PC-3 (cell line): Measurements from ENCODE around the gene GSK3B. TPM values are rescaled to one million over a fixed set of nuclear protein-coding genes. Genes with fewer than 3 reads are reported as not detected.
"Not testable (repeated sequence)": the region's sequence is repeated elsewhere in the genome, so short reads cannot be mapped to it uniquely, and the experiment has no call there.

Experiments
- ATAC-seq: fragments of 200-7000 bp; cut with Tn5 transposase; 2 replicates; pipeline ENCODE4 v1.9.1; 2020; ENCODE audit warnings: mild to moderate bottlenecking, moderate library complexity
- BruUV-seq: library from RNA; stranded (reverse); fragments of 400-500 nt; replicated peaks from 2 replicates; lab custom pipeline; 2021; lab: Mats Ljungman, UMichigan
- CTCF ChIA-PET: fragments of 300-600 bp; sonication (Branson Sonifier 250); formaldehyde crosslinking; loops from one replicate; lab custom pipeline; 2022; ENCODE audit warnings: antibody characterized with exemption; lab: Charles Lee
- POLR2A ChIA-PET: fragments of 300-600 bp; sonication (Branson Sonifier 250); formaldehyde crosslinking; loops from one replicate; lab custom pipeline; 2022; ENCODE audit warnings: antibody characterized with exemption; ENCODE audit not compliant: unreplicated experiment; lab: Charles Lee
- DNase-seq: peaks from one replicate; pipeline ENCODE4 v3.0.0-alpha.2; 2015
- H2AFZ ChIP-seq: fragments of 300-600 bp; sonication (generic); 2 replicates; pipeline ENCODE4 v1.6.0; 2016; ENCODE audit warnings: antibody characterized with exemption, low read length
- H3F3A ChIP-seq: fragments of 300-600 bp; sonication (generic); one replicate; pipeline ENCODE4 v1.6.0; 2017; ENCODE audit warnings: antibody characterized with exemption, low read length, control low read depth, mild to moderate bottlenecking; ENCODE audit not compliant: unreplicated experiment
- H3K27ac ChIP-seq: fragments of 300-600 bp; sonication (generic); 2 replicates; pipeline ENCODE4 v1.5.1; 2016; ENCODE audit warnings: mild to moderate bottlenecking, low read length
- H3K27me3 ChIP-seq: fragments of 300-600 bp; sonication (generic); 2 replicates; pipeline ENCODE4 v1.6.1; 2016; ENCODE audit warnings: low read length, mixed read lengths
- H3K36me3 ChIP-seq: fragments of 300-600 bp; sonication (generic); 2 replicates; pipeline ENCODE4 v1.6.1; 2016; ENCODE audit warnings: low read depth, mixed run types, low read length, mixed read lengths
- H3K4me1 ChIP-seq: fragments of 300-600 bp; sonication (generic); 2 replicates; pipeline ENCODE4 v1.5.1; 2016; ENCODE audit warnings: low read length; ENCODE audit not compliant: insufficient read depth
- H3K4me2 ChIP-seq: fragments of 300-600 bp; sonication (generic); 2 replicates; pipeline ENCODE4 v1.6.0; 2016; ENCODE audit warnings: low read length
- H3K4me3 ChIP-seq: fragments of 300-600 bp; sonication (generic); 2 replicates; pipeline ENCODE4 v1.5.1; 2016; ENCODE audit warnings: mild to moderate bottlenecking, low read length, mixed read lengths
- H3K79me2 ChIP-seq: fragments of 300-600 bp; sonication (generic); 2 replicates; pipeline ENCODE4 v1.6.1; 2017; ENCODE audit warnings: low read length, mixed read lengths
- H3K9ac ChIP-seq: fragments of 300-600 bp; sonication (generic); 2 replicates; pipeline ENCODE4 v1.6.0; 2016; ENCODE audit warnings: mild to moderate bottlenecking, low read length
- H3K9me2 ChIP-seq: fragments of 300-600 bp; sonication (generic); replicated peaks from 2 replicates; pipeline ENCODE4 v1.6.1; 2016; ENCODE audit warnings: mixed run types, low read length, mixed read lengths
- H3K9me3 ChIP-seq: fragments of 300-600 bp; sonication (generic); 2 replicates; pipeline ENCODE4 v1.6.1; 2016; ENCODE audit warnings: low read length, mixed read lengths
- H4K20me1 ChIP-seq: fragments of 300-600 bp; sonication (generic); 2 replicates; pipeline ENCODE4 v1.6.1; 2016; ENCODE audit warnings: low read length, mixed read lengths
- EZH2 ChIP-seq: fragments of 300-600 bp; sonication (generic); IDR thresholded peaks from one replicate; pipeline ENCODE4 v1.6.1; 2017; ENCODE audit warnings: antibody characterized with exemption, mild to moderate bottlenecking, low read length; ENCODE audit not compliant: unreplicated experiment
- EZH2phosphoT487 ChIP-seq: fragments of 300-600 bp; sonication (generic); IDR thresholded peaks from 2 replicates; pipeline ENCODE4 v1.6.1; 2018; ENCODE audit warnings: mild to moderate bottlenecking, antibody characterized with exemption, low read length, borderline replicate concordance
- intact Hi-C: fragments of 100-400 bp; cut with micrococcal nuclease; formaldehyde crosslinking; loops from 2 replicates; pipeline ENCODE4 v1.9.0; 2023
- total RNA-seq: library from RNA; depleted of rRNA; stranded (reverse); fragments of >200 nt; gene quantifications from 2 replicates; pipeline ENCODE4 v1.2.3, GENCODE V29; 2014
- TF ChIP-seq, protein P1 (sequence below): fragments of 300-600 bp; sonication (generic); conservative IDR thresholded peaks from 2 replicates; pipeline ENCODE4 v1.5.1; 2017; ENCODE audit warnings: antibody characterized with exemption, low read depth, mild to moderate bottlenecking, low read length

Gene GSK3B
- total RNA-seq, 1 experiment from 2014 or later, result 55.8 TPM

DNA sequence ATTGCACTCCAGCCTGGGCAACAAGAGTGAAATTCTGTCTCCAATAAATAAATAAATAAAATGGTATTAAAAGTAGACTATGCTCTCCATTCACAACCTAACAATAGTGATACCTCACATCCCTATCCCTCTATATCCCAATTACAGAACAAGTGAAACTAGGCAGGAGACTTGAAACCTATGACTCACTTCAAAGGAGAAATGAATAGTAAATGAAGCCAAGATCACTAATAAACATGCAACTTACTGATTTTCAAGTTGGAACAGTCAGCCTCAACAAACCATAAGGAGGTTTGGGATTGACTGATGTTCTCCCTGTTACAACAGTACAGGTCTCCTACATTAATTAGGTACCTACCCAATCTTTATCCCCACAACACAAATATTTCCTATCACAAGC lies 103.4 kb downstream of the GSK3B start:
- no TSS peak for BruUV-seq
- Histone ChIP-seq H3K9me2 (no peaks in the 10 kb centered on the region), H3K4me2 (no peak overlapping the region), H2AFZ (no peak overlapping the region), H3K79me2 (peaks cover 86% of the 10 kb centered on the region), H3F3A (no peaks in the 10 kb centered on the region), H3K4me1 (peaks cover 4% of the 10 kb centered on the region; the same call in 1 of the 2 replicates), H3K9me3 (no peaks in the 10 kb centered on the region), H3K4me3 (no peak overlapping the region), H3K27me3 (no peaks in the 10 kb centered on the region), H3K36me3 (no peaks in the 10 kb centered on the region; the same call in 1 of the 2 replicates), H3K27ac (no peak overlapping the region), H3K9ac (no peak overlapping the region), H4K20me1 (peaks cover 18% of the 10 kb centered on the region; the same call in 1 of the 2 replicates)
- ChIA-PET POLR2A (no interaction called here), CTCF (no interaction called here)
- DNase-seq (peak; percentile 37), ATAC-seq (peak; percentile 57)
- TF ChIP-seq, protein P1, sequence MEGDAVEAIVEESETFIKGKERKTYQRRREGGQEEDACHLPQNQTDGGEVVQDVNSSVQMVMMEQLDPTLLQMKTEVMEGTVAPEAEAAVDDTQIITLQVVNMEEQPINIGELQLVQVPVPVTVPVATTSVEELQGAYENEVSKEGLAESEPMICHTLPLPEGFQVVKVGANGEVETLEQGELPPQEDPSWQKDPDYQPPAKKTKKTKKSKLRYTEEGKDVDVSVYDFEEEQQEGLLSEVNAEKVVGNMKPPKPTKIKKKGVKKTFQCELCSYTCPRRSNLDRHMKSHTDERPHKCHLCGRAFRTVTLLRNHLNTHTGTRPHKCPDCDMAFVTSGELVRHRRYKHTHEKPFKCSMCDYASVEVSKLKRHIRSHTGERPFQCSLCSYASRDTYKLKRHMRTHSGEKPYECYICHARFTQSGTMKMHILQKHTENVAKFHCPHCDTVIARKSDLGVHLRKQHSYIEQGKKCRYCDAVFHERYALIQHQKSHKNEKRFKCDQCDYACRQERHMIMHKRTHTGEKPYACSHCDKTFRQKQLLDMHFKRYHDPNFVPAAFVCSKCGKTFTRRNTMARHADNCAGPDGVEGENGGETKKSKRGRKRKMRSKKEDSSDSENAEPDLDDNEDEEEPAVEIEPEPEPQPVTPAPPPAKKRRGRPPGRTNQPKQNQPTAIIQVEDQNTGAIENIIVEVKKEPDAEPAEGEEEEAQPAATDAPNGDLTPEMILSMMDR, result no peak
- TF ChIP-seq EZH2, result no peak
- intact Hi-C loops, result no loop called here

DNA sequence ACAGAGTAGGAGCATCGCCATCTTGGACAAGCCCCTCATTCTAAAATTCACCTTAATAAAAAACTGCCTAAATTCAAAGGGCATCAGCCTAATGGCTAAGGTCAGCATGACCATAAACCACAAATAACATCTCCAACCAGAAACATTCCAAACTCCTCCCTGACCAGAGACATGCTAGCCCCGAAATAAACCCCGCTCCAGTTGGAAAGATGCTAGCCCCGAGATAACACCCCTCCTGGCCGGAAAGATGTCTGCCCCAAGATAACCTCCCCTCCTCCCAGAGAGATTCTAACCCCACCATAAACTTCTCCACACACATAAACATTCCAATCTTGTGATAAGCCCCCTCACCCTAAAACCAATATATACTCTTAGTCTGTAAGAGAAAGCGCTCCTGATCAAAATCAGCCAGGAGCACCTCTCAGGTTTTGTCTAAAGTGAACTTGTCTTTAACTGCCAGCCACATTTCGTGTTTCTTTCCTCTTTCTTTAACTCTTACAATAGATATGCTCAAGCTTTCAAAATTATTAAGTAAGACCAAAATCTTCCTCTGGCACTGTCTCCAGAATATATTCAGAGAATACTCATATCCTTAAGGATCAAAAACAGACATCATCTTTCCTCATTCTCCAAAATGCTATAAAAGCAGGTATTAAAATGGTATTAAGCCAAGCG lies 104.1 kb downstream of the GSK3B start:
- ATAC-seq, result no peak
- no TSS peak for BruUV-seq
- H3K4me1 ChIP-seq, result peaks cover 4% of the 10 kb centered on the region; the same call in 1 of the 2 replicates
- H2AFZ ChIP-seq, result no peak overlapping the region
- TF ChIP-seq EZH2 (no peak), EZH2phosphoT487 (no peak)
- H3K9me2 ChIP-seq, result no peaks in the 10 kb centered on the region
- ChIA-PET CTCF (no interaction called here), POLR2A (no interaction called here)
- no peaks in the 10 kb centered on the region; the same call in 1 of the 2 replicates for H3K36me3 ChIP-seq
- H3K27ac ChIP-seq, result no peak overlapping the region
- H3K27me3 ChIP-seq, result no peaks in the 10 kb centered on the region
- no peak for DNase-seq
- H3K9me3 ChIP-seq, result no peaks in the 10 kb centered on the region
- peaks cover 18% of the 10 kb centered on the region; the same call in 1 of the 2 replicates for H4K20me1 ChIP-seq
- no peak overlapping the region for H3K9ac ChIP-seq
- H3K4me2 ChIP-seq, result no peak overlapping the region
- H3K4me3 ChIP-seq, result no peak overlapping the region
- H3K79me2 ChIP-seq, result peaks cover 92% of the 10 kb centered on the region
- no peaks in the 10 kb centered on the region for H3F3A ChIP-seq
- intact Hi-C loops, result no loop called here

GRCh38 chr3:119986812-119987211 lies 107.4 kb downstream of the GSK3B start:
- H2AFZ ChIP-seq, H3K4me1 ChIP-seq, H3K27me3 ChIP-seq, H3K4me3 ChIP-seq, ATAC-seq, H3K4me2 ChIP-seq, CTCF ChIA-PET, POLR2A ChIA-PET, H3K36me3 ChIP-seq, H3K9me3 ChIP-seq, BruUV-seq, H3K9me2 ChIP-seq, H3K9ac ChIP-seq, DNase-seq, H3F3A ChIP-seq, H3K27ac ChIP-seq, intact Hi-C loops: not testable (repeated sequence)
- H3K79me2 ChIP-seq, result peaks cover 96% of the 10 kb centered on the region
- peaks cover 18% of the 10 kb centered on the region; the same call in 1 of the 2 replicates for H4K20me1 ChIP-seq
